WTC11 (cell line): Measurements from ENCODE around the gene WIZ.

ENCODE experiments used
- NFYB ChIP-seq: sonication (generic); formaldehyde crosslinking; conservative IDR thresholded peaks from 2 replicates; pipeline ENCODE4 v1.8.0; 2022; ENCODE audit warnings: low read depth, missing genetic modification reagents
- SOX15 ChIP-seq: fragments of 250-450 bp; sonication (Bioruptor Pico); IDR thresholded peaks from 2 replicates; pipeline ENCODE4 v1.9.0; 2021; ENCODE audit warnings: mild to moderate bottlenecking
- ZNF121 ChIP-seq: sonication (generic); formaldehyde crosslinking; IDR thresholded peaks from 2 replicates; pipeline ENCODE4 v1.8.0; 2023; ENCODE audit warnings: missing genetic modification reagents
- ZNF317 ChIP-seq: sonication (generic); formaldehyde crosslinking; IDR thresholded peaks from 2 replicates; pipeline ENCODE4 v1.8.1; 2023; ENCODE audit warnings: low read depth, mild to moderate bottlenecking, moderate library complexity, missing genetic modification reagents, borderline replicate concordance
- TF ChIP-seq, protein P1 (sequence below): fragments of 200-600 bp; IDR thresholded peaks from 2 replicates; pipeline ENCODE4 v1.8.0; 2022; ENCODE audit warnings: antibody characterized with exemption
- TF ChIP-seq, protein P2 (sequence below): sonication (generic); formaldehyde crosslinking; IDR thresholded peaks from 2 replicates; pipeline ENCODE4 v1.8.0; 2022; ENCODE audit warnings: missing genetic modification reagents
- TF ChIP-seq, protein P3 (sequence below): sonication (generic); formaldehyde crosslinking; IDR thresholded peaks from 2 replicates; pipeline ENCODE4 v1.8.0; 2022; ENCODE audit warnings: mild to moderate bottlenecking, missing genetic modification reagents
- TF ChIP-seq, protein P4 (sequence below): sonication (generic); formaldehyde crosslinking; IDR thresholded peaks from 2 replicates; pipeline ENCODE4 v1.8.1; 2023; ENCODE audit warnings: mild to moderate bottlenecking, missing genetic modification reagents, moderate library complexity
- TF ChIP-seq, protein P5 (sequence below): sonication (generic); formaldehyde crosslinking; IDR thresholded peaks from 2 replicates; pipeline ENCODE4 v1.8.1; 2023; ENCODE audit warnings: mild to moderate bottlenecking, missing genetic modification reagents

DNA sequence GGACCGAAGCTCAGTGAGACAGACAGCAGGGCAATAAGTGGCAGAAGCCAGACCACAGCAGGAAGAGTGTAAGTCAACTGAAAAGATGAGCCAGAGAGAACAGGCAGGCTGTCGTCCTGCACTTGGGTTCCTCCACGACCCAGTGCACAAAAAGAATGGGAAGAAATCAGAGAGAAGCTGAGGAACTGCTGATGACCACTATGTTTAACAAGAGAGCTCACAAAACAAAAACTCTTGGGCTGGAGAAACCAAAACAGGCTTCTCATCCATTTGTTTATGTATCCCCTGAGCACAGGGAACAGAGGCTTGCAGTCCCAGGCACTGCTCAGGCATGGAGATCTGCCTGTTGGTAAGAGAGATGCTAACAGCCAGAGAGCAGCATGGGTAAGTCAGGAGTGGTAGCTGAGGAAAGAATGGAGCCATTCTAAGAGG lies 45.0 kb downstream of the WIZ start:
- TF ChIP-seq ZNF121 (CRISPR knock-in tag) (no peak), SOX15 (CRISPR knock-in tag) (no peak), NFYB (no peak), ZNF317 (no peak)
- TF ChIP-seq, protein P1, sequence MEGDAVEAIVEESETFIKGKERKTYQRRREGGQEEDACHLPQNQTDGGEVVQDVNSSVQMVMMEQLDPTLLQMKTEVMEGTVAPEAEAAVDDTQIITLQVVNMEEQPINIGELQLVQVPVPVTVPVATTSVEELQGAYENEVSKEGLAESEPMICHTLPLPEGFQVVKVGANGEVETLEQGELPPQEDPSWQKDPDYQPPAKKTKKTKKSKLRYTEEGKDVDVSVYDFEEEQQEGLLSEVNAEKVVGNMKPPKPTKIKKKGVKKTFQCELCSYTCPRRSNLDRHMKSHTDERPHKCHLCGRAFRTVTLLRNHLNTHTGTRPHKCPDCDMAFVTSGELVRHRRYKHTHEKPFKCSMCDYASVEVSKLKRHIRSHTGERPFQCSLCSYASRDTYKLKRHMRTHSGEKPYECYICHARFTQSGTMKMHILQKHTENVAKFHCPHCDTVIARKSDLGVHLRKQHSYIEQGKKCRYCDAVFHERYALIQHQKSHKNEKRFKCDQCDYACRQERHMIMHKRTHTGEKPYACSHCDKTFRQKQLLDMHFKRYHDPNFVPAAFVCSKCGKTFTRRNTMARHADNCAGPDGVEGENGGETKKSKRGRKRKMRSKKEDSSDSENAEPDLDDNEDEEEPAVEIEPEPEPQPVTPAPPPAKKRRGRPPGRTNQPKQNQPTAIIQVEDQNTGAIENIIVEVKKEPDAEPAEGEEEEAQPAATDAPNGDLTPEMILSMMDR: no peak
- TF ChIP-seq, protein P2, sequence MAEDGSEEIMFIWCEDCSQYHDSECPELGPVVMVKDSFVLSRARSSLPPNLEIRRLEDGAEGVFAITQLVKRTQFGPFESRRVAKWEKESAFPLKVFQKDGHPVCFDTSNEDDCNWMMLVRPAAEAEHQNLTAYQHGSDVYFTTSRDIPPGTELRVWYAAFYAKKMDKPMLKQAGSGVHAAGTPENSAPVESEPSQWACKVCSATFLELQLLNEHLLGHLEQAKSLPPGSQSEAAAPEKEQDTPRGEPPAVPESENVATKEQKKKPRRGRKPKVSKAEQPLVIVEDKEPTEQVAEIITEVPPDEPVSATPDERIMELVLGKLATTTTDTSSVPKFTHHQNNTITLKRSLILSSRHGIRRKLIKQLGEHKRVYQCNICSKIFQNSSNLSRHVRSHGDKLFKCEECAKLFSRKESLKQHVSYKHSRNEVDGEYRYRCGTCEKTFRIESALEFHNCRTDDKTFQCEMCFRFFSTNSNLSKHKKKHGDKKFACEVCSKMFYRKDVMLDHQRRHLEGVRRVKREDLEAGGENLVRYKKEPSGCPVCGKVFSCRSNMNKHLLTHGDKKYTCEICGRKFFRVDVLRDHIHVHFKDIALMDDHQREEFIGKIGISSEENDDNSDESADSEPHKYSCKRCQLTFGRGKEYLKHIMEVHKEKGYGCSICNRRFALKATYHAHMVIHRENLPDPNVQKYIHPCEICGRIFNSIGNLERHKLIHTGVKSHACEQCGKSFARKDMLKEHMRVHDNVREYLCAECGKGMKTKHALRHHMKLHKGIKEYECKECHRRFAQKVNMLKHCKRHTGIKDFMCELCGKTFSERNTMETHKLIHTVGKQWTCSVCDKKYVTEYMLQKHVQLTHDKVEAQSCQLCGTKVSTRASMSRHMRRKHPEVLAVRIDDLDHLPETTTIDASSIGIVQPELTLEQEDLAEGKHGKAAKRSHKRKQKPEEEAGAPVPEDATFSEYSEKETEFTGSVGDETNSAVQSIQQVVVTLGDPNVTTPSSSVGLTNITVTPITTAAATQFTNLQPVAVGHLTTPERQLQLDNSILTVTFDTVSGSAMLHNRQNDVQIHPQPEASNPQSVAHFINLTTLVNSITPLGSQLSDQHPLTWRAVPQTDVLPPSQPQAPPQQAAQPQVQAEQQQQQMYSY (CRISPR knock-in tag): no peak
- TF ChIP-seq, protein P3, sequence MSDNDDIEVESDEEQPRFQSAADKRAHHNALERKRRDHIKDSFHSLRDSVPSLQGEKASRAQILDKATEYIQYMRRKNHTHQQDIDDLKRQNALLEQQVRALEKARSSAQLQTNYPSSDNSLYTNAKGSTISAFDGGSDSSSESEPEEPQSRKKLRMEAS (CRISPR knock-in tag): no peak
- TF ChIP-seq, protein P4, sequence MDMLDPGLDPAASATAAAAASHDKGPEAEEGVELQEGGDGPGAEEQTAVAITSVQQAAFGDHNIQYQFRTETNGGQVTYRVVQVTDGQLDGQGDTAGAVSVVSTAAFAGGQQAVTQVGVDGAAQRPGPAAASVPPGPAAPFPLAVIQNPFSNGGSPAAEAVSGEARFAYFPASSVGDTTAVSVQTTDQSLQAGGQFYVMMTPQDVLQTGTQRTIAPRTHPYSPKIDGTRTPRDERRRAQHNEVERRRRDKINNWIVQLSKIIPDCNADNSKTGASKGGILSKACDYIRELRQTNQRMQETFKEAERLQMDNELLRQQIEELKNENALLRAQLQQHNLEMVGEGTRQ (CRISPR knock-in tag): no peak
- TF ChIP-seq, protein P5, sequence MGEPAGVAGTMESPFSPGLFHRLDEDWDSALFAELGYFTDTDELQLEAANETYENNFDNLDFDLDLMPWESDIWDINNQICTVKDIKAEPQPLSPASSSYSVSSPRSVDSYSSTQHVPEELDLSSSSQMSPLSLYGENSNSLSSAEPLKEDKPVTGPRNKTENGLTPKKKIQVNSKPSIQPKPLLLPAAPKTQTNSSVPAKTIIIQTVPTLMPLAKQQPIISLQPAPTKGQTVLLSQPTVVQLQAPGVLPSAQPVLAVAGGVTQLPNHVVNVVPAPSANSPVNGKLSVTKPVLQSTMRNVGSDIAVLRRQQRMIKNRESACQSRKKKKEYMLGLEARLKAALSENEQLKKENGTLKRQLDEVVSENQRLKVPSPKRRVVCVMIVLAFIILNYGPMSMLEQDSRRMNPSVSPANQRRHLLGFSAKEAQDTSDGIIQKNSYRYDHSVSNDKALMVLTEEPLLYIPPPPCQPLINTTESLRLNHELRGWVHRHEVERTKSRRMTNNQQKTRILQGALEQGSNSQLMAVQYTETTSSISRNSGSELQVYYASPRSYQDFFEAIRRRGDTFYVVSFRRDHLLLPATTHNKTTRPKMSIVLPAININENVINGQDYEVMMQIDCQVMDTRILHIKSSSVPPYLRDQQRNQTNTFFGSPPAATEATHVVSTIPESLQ (CRISPR knock-in tag): no peak
